ENCODE results near the gene LMOD1.

The LMOD1 gene

GRCh38 chr1:201894343-201895119 is 51.8 kb downstream of the LMOD1 start:
- no peak for FAIRE-seq
- DNase-seq (ENCODE audit: low spot score) = no peak

GRCh38 chr1:201893431-201893830 is 52.9 kb downstream of the LMOD1 start:
- DNase-seq (ENCODE audit: low spot score) (no peak), FAIRE-seq (no peak)

GRCh38 chr1:201892211-201892610 is 54.1 kb downstream of the LMOD1 start:
- DNase-seq (ENCODE audit: low spot score) = no peak
- FAIRE-seq = no peak

- FAIRE-seq = no peak
- no peak for DNase-seq (ENCODE audit: low spot score)
These were observed 54.8 kb downstream of the LMOD1 start for GRCh38 chr1:201891451-201892045.

GRCh38 chr1:201890806-201891450 is 55.4 kb downstream of the LMOD1 start:
- FAIRE-seq (no peak), DNase-seq (ENCODE audit: low spot score) (no peak)

GRCh38 chr1:201890223-201890622 is 56.1 kb downstream of the LMOD1 start:
- DNase-seq (ENCODE audit: low spot score) (no peak), FAIRE-seq (no peak)

GRCh38 chr1:201889090-201889968 is 57.0 kb downstream of the LMOD1 start:
- no peak for DNase-seq (ENCODE audit: low spot score)
- FAIRE-seq = no peak

- DNase-seq (ENCODE audit: low spot score) = peak; percentile 87
- FAIRE-seq = peak; percentile 53
These were observed 57.9 kb downstream of the LMOD1 start, which contains the start of gene SHISA4 for GRCh38 chr1:201888282-201889089. SHISA4 (plus strand) TSS chr1:201888898; CDS start chr1:201888995, 97 bp downstream.

- FAIRE-seq (no peak), DNase-seq (ENCODE audit: low spot score) (no peak)
These were observed 59.1 kb downstream of the LMOD1 start for GRCh38 chr1:201887116-201887866.

GRCh38 chr1:201886103-201886885 is 60.1 kb downstream of the LMOD1 start:
- no peak for FAIRE-seq
- DNase-seq (ENCODE audit: low spot score) = no peak

- DNase-seq (ENCODE audit: low spot score) = peak; percentile 58
These were observed 60.7 kb downstream of the LMOD1 start for GRCh38 chr1:201885531-201886075.

GRCh38 chr1:201884425-201884824 is 61.9 kb downstream of the LMOD1 start:
- FAIRE-seq (no peak), DNase-seq (ENCODE audit: low spot score) (no peak)

More at GRCh38 chr1:201885531-201886075, 60.7 kb downstream of the LMOD1 start:
- FAIRE-seq = no peak

- DNase-seq (ENCODE audit: low spot score) = no peak
These were observed 62.6 kb downstream of the LMOD1 start for GRCh38 chr1:201883786-201884185.

GRCh38 chr1:201883266-201883665 is 63.1 kb downstream of the LMOD1 start:
- FAIRE-seq (no peak), DNase-seq (ENCODE audit: low spot score) (no peak)

More at GRCh38 chr1:201883786-201884185, 62.6 kb downstream of the LMOD1 start:
- no peak for FAIRE-seq

- FAIRE-seq (peak; percentile 83), DNase-seq (ENCODE audit: low spot score) (peak; percentile 40)
These were observed 63.6 kb downstream of the LMOD1 start for GRCh38 chr1:201882665-201883132.

GRCh38 chr1:201881617-201882016 is 64.7 kb downstream of the LMOD1 start:
- no peak for DNase-seq (ENCODE audit: low spot score)
- no peak for FAIRE-seq

- no peak for FAIRE-seq
- no peak for DNase-seq (ENCODE audit: low spot score)
These were observed 65.3 kb downstream of the LMOD1 start for GRCh38 chr1:201880928-201881571.

GRCh38 chr1:201877877-201878401 is 68.4 kb downstream of the LMOD1 start:
- no peak for FAIRE-seq
- DNase-seq (ENCODE audit: low spot score) = peak; percentile 52

Measured in urothelium cell line (cell line).